Activated T-cell treated with anti-CD3 and anti-CD28 coated beads, Interleukin-2, amount 50 U/mL, for 24 hours (primary cell): ENCODE measurements around the gene HCFC1R1.

Source experiments
- DNase-seq: peaks from one replicate; pipeline ENCODE4 v3.0.0-alpha.2; 2020
- H3K27ac Mint-ChIP-seq: 2 replicates; pipeline ENCODE4 v1.8.0; 2020; ENCODE audit warnings: mild to moderate bottlenecking, mixed read lengths
- H3K27me3 Mint-ChIP-seq: 2 replicates; pipeline ENCODE4 v1.8.0; 2020; ENCODE audit warnings: mixed read lengths
- H3K36me3 Mint-ChIP-seq: 2 replicates; pipeline ENCODE4 v1.8.0; 2020; ENCODE audit warnings: low read depth, mixed read lengths
- H3K4me1 Mint-ChIP-seq: 2 replicates; pipeline ENCODE4 v1.8.0; 2020; ENCODE audit warnings: low read depth, mixed read lengths
- H3K4me3 Mint-ChIP-seq: 2 replicates; pipeline ENCODE4 v1.8.0; 2020; ENCODE audit warnings: mild to moderate bottlenecking, moderate library complexity, mixed read lengths
- H3K9me3 Mint-ChIP-seq: 2 replicates; pipeline ENCODE4 v1.8.0; 2020; ENCODE audit warnings: mixed read lengths

Gene HCFC1R1

DNA sequence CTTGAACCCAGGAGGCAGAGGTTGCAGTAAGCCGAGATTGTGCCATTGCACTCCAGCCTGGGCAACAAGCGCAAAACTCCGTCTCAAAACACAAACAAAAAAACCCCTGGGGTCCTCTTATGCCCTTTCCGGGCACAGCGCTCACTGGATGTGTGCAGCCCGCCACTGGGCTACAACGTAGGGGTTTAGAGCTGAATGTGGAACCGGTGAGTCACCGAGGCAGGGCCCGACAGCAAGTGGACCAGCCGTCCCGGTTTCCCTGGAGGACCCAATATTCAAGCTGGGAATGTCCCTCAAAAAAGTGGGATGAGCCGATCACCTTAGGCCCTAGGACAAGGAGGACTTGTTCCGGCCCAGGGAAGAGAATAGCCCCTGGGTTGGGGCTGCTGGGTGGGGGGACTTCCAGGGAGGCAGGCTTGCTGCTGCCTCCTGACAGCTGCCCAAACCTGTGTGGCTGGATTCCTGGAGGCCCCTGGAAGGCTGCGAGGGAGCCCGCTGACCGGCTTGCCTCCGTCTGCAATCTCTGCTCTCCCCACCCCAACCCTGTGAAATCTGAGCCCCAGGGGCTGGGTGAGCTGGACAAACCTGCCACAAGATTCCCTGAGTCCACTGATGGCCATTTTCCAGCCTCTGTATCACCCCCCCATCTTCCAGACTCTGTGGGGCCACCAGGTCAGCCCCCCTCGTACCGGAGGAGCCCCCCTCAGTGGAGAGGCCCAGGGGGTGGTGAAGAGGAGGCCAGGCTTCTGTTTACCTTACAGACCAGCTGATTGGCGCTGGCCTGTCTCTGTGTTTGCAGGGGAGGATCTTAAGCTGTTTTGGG lies 14.0 kb downstream of the HCFC1R1 start:
- Mint-ChIP-seq H3K27ac (no peak overlapping the region), H3K4me3 (no peak overlapping the region), H3K9me3 (no peaks in the 10 kb centered on the region), H3K36me3 (no peaks in the 10 kb centered on the region), H3K4me1 (peaks cover 29% of the 10 kb centered on the region), H3K27me3 (peaks cover 25% of the 10 kb centered on the region)
- DNase-seq, result no peak

DNA sequence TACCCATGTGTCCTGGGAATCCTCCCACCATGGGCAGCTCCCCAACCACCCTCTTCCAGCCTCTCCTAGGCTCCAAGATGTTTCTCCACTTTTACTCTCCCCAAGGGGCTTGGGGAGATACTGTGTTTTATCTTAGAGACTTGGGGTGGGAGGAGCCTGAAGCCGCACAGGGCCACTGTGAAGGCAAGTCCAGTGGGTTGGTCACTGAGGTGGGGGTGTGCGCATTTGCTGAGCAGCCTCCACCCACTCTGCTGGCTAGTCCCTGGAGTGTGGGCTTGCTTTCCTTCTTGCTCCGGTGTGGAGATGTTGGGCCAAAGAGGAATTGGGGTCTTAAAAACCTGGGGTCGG lies 15.1 kb downstream of the HCFC1R1 start:
- Mint-ChIP-seq H3K9me3 (no peaks in the 10 kb centered on the region), H3K4me1 (peaks cover 30% of the 10 kb centered on the region), H3K4me3 (no peak overlapping the region), H3K27me3 (peaks cover 21% of the 10 kb centered on the region), H3K36me3 (no peaks in the 10 kb centered on the region), H3K27ac (no peak overlapping the region)
- DNase-seq, result no peak

DNA sequence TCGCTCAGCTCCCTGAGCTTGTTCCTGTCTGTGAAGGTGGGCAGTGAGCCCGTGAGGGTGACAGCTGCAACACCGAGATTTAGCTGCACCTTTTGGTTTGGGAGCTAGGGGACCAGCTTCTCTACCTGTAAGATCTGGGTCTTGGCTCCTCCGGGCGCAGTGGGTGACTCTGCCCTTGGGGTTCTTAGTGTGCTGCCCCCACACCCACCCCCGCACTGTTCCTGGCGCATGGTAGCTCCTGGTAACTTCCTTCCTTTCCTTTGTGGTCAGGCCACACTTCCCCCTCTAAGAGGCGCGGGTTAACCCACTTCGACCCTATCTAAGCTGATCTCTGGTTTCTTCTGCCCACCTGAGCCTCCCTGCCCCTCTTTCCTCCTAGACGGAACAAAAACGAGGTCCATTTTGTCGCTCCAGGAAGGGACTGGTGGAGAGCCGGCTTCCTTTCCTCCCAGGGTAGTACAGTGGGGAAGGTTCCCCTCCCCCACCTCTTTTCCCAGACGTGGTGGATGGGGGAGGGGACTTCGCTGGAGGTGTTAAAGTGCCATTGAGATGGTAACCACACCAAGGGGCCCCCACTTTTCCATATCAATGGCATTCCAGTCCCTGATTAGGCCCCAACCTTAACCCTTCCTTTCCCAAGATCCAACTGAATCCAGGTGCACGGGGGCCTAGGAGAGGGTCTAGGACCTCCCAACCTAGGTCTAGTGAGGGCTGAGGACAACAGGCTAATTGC lies 15.6 kb downstream of the HCFC1R1 start:
- H3K36me3 Mint-ChIP-seq, result no peaks in the 10 kb centered on the region
- no peak overlapping the region for H3K27ac Mint-ChIP-seq
- H3K4me3 Mint-ChIP-seq, result no peak overlapping the region
- H3K27me3 Mint-ChIP-seq, result peaks cover 21% of the 10 kb centered on the region
- no peak for DNase-seq
- H3K9me3 Mint-ChIP-seq, result no peaks in the 10 kb centered on the region
- peaks cover 30% of the 10 kb centered on the region for H3K4me1 Mint-ChIP-seq

DNA sequence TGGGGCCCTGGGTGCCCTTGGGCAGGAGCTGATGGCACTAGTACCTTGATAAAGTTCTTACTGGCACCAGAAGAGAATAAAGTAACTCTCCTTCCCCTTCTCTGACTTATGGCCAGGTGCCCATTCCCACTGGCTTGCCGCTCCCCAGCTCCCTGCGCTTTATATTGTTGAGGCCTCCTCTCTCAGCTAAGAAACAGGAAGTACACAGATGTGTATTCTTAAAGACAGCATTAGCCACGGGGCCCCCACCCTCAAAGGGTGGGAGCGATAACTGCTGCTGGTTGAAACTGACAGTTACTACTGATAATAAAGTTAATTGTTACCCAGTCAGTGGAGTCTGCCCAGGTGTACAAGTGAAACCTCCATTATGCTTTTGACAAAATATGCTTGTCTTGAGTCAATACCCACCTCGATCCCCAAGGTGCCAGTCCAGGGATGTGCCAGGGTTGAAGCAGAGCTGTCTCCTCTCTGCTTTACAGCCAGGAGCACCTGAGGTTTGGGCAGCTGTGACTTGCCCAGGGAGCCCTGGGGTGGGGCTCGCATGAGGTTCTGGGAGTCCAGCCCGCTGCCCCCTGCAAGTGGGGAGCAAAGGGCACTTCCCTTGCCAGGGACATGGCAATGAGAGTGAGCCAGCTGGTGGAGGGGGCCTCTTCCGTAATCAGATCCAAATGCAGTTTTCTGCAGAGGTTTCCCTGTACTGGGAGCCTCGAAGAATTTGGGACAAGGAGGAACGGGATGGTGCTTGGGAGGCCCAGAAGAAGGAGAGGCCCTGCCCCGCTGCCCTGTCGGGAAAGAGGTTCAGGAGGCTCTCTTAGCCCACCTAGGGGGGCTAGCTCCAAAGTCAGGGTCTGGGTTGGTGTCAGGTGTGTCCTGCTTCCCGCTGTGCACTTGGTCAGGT lies 16.4 kb downstream of the HCFC1R1 start:
- no peak for DNase-seq
- Mint-ChIP-seq H3K27ac (no peak overlapping the region), H3K36me3 (no peaks in the 10 kb centered on the region), H3K9me3 (no peaks in the 10 kb centered on the region), H3K4me1 (peaks cover 26% of the 10 kb centered on the region), H3K4me3 (no peak overlapping the region), H3K27me3 (peaks cover 14% of the 10 kb centered on the region)

DNA sequence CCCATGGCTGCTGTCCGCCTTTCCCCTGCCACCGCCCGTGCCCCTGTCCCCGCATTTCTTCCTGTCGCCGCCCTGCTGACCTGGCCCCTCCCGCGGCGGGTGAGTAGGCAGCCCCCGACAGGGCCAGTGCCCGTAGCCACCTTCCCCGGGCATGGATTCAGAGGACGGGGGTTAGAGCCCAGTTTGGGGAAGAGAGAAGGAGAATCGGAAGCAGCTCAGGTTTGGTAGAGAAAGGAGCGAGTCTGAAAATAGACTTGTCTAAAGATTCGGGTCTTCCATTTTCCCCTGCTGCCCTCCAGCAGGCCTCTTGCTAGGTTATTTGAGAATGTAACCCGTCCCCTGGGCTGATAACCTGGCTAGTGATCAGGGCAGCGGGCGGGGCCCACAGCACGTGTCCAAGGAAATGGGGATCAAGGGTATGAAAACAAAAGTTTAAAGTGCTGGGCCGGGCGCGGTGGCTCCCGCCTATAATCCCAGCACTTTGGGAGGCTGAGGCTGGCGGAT lies 18.9 kb downstream of the HCFC1R1 start:
- no peaks in the 10 kb centered on the region for H3K36me3 Mint-ChIP-seq
- peak overlapping the region; percentile 63 for H3K4me3 Mint-ChIP-seq
- H3K9me3 Mint-ChIP-seq, result no peaks in the 10 kb centered on the region
- peaks cover 26% of the 10 kb centered on the region for H3K4me1 Mint-ChIP-seq
- peaks cover 10% of the 10 kb centered on the region for H3K27me3 Mint-ChIP-seq
- no peak overlapping the region for H3K27ac Mint-ChIP-seq
- DNase-seq, result no peak

DNA sequence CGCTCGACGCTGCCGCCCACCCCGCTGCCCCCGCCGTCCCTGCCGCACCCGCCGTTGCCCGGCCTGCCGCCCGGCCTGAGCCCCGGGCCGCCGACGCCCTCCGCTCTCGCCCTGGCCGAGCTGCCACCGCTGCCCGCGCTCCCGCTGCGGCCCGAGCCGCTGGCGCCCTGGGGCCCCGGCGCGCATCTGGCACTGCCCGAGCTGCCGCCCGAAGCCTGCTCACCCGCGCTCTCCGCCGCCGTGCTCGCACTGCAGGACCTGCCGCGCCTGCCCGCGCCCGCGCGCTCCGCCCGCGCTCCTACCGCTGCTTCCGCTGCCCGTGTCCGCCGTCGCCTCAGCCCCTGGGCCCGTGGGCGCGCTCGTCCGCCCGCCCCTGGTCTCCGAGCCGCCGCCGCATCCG lies 19.4 kb downstream of the HCFC1R1 start:
- peaks cover 10% of the 10 kb centered on the region for H3K27me3 Mint-ChIP-seq
- no peaks in the 10 kb centered on the region for H3K9me3 Mint-ChIP-seq
- H3K36me3 Mint-ChIP-seq, result no peaks in the 10 kb centered on the region
- H3K4me1 Mint-ChIP-seq, result peaks cover 26% of the 10 kb centered on the region
- DNase-seq, result no peak
- H3K4me3 Mint-ChIP-seq, result no peak overlapping the region
- no peak overlapping the region for H3K27ac Mint-ChIP-seq

DNA sequence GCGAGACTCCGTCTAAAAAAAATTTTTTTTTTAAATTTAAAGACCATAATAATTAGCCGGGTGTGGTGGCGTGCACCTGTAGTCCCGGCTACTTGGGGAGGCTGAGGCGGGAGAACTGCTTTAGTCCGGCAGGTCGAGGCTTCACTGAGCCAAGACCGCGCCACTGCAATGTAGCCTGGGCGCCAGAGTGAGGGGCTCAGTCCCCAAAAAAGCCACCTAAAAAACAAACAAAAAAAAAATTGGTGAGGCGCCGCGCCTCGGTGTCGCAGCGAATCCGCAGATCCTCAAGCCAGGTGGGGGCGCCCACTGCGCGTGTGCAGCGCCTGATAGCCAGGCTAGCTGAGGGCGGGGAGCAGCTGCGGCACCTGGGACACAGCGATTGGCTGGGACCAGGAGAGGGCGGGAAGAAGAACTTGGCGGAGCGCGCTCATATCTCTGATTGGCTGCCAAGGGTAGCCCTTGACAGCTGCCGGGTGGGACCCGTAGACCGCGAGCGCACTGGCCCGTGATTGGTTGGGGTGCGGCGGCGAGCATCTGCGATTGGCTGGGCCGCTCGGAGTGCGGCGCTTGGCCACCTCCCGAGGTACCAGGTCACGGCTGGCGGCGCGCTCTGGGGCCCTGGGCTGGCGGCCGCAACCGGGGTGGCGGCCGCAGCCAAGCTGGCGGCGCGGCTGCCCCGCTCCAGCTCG lies 20.0 kb downstream of the HCFC1R1 start:
- peak overlapping the region; percentile 52 for H3K27ac Mint-ChIP-seq
- H3K27me3 Mint-ChIP-seq, result peaks cover 13% of the 10 kb centered on the region

DNA sequence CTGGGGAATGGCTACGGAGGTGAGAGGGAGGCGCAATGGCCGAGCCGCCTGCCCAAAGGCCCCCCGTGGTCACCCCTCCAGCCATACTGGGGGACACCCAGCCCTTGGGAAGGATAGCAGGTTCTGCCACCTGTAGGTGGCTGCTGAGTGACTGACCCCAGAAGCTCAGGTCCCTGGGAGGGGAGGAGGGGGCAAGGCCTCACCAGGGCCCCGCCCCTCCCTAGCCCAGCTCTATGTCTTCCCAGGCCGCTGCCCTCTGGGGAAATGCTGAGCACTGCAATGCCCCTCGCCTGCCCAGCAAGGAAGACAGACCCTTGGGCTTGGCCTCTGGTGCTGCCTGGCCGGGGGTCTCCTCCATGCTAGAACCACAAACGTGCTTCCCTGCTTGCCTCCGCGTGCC lies 22.4 kb downstream of the HCFC1R1 start:
- H3K36me3 Mint-ChIP-seq, result no peaks in the 10 kb centered on the region
- no peaks in the 10 kb centered on the region for H3K9me3 Mint-ChIP-seq
- H3K4me1 Mint-ChIP-seq, result peaks cover 3% of the 10 kb centered on the region
- no peak for DNase-seq
- peaks cover 8% of the 10 kb centered on the region for H3K27me3 Mint-ChIP-seq
- H3K27ac Mint-ChIP-seq, result no peak overlapping the region
- H3K4me3 Mint-ChIP-seq, result no peak overlapping the region

More for the DNA sequence above, 20.0 kb downstream of the HCFC1R1 start:
- H3K4me1 Mint-ChIP-seq, result peaks cover 23% of the 10 kb centered on the region
- no peaks in the 10 kb centered on the region for H3K36me3 Mint-ChIP-seq
- H3K9me3 Mint-ChIP-seq, result no peaks in the 10 kb centered on the region
- peak; percentile 95 for DNase-seq
- peak overlapping the region; percentile 44 for H3K4me3 Mint-ChIP-seq

DNA sequence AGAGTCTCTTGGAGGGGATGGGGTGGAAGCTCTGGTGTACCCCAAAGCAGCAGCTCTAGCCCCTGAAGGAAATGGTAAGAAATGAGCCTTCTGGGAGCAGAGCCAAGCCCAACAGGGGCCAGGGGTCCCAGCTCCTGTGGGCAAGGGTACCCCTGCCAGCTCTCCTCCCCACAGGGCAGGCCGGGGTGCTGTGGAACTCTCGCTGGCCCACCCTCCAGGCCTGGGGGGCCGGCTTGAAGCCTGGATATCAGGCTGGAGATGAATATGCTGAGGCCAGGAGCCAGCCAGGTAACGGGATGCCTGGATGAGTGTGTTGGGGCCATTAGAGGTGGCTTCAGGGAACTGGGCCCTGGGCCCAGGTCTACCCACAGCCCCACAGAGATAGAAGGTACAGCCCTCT lies 23.2 kb downstream of the HCFC1R1 start:
- Mint-ChIP-seq H3K4me3 (no peak overlapping the region), H3K27me3 (peaks cover 8% of the 10 kb centered on the region), H3K27ac (no peak overlapping the region), H3K36me3 (no peaks in the 10 kb centered on the region), H3K4me1 (peaks cover 3% of the 10 kb centered on the region), H3K9me3 (no peaks in the 10 kb centered on the region)
- DNase-seq, result no peak

DNA sequence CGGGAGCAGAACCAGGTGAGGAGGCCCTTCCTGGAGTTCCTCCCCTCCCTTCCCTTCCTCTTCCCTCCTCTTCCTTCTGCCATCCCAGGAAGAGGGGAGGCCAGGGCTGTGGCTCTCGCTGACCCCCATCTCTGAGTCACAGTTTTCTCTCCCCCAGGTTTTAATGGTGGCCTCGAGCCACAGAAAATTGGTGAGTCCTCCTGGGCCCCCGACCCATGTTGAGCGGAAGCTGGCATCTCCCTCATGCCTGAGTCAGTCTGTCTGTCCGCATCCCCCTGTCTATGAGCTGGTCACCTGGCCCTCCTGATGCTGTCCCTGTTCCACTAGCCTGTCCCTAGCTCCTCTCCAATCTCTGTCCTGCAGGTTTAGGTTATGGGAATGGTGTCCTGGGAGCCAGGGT lies 23.8 kb downstream of the HCFC1R1 start:
- DNase-seq, result no peak
- Mint-ChIP-seq H3K4me1 (peaks cover 2% of the 10 kb centered on the region), H3K9me3 (no peaks in the 10 kb centered on the region), H3K36me3 (no peaks in the 10 kb centered on the region), H3K27me3 (peaks cover 6% of the 10 kb centered on the region), H3K4me3 (no peak overlapping the region), H3K27ac (no peak overlapping the region)

DNA sequence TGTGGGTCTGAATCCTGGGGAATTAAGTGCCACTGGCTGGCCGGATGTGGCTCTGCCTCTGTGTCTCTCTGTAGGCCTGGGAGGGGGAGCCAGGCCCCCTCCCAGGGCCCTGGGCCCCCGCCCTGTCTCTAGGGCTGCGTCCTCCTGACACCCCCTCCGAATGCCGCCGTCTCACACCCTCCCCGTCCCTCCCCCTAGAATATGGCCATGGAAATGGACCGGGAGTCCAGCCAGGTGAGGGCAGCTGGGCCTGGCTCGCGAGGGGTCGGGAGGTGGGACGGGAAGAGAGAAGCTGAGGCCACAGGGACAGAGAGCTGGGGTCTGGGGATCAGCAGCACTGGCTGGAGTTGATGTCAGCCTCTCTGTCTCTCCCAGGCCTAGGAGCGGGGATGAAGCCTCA lies 27.4 kb downstream of the HCFC1R1 start:
- no peak for DNase-seq
- Mint-ChIP-seq H3K36me3 (no peaks in the 10 kb centered on the region), H3K9me3 (no peaks in the 10 kb centered on the region), H3K4me3 (no peak overlapping the region), H3K27me3 (peaks cover 3% of the 10 kb centered on the region), H3K27ac (no peak overlapping the region), H3K4me1 (no peaks in the 10 kb centered on the region)

DNA sequence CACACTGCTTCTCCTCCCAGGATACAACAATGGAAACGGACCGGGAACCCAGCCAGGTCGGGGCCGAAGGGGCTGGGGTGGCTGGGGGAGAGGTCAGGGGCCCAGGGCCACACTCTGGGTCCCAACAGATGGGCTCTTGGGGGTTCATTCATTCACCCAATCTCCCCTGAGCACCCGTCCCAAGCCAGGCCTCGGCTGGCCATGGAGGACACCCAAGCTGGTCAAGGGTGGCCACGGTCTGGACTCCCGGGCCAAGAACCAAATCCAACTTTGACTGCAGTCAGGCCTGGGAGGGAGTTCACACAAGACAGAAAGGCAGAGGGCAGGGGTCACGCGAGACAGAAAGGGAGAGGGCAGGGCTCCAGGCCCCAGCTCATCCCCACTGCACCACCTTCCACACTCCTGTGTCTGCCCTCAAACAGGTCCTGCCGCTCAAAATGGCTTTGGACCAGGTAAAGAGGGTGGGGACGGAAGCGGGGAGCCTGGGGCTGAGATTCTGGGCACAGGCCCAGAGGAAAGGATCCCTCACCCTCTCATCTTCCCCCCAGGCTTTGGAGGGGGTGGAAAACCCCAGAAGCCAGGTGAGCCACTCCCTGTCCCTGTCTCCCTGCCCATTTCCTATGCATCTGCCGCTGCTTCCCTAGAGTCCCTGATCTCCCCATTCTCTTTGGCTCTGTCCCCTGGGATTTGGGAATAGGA lies 31.2 kb downstream of the HCFC1R1 start:
- Mint-ChIP-seq H3K4me1 (no peaks in the 10 kb centered on the region), H3K27ac (no peak overlapping the region), H3K27me3 (no peaks in the 10 kb centered on the region), H3K36me3 (no peaks in the 10 kb centered on the region), H3K4me3 (no peak overlapping the region), H3K9me3 (no peaks in the 10 kb centered on the region)
- no peak for DNase-seq

DNA sequence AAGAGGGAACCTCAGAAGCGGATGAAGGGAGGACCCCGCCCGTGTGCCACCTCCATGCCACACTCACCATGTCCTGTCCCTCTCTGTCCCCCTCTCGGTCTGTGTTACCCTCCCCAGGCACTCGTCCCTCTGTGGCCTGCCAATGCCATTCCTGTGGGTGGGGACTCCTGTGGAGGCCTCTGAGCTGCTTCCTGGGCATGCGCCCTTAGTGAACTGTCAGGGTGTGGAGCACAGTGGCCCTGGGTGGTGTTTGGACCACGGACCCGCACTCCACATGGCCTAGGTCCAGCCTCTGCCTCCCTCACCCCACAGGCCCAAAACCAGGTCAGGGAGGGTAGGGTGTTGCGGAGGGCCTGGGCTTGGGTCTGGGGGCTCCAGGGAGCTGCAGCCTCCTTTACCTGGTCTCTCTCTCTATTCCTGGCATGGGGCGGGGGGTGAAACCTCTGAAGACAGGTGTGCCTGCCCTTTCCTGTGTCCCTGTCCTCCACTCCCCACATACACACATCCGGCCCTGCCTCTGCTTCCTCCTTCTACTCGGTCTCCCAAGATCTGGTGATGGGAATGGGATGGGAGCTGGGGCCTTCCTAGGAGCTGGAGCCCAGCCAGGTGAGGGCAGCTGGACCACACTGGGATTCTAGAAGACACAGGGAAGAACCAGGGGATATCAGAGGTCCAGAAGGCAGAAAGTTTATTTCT lies 32.0 kb downstream of the HCFC1R1 start:
- Mint-ChIP-seq H3K27me3 (no peaks in the 10 kb centered on the region), H3K4me3 (no peak overlapping the region), H3K27ac (no peak overlapping the region), H3K4me1 (no peaks in the 10 kb centered on the region), H3K36me3 (no peaks in the 10 kb centered on the region), H3K9me3 (no peaks in the 10 kb centered on the region)
- DNase-seq, result no peak
